NCI-H774 (cell line): ENCODE measurements around the gene SHROOM2.
A peak's percentile ranks its signal among the peaks of the same experiment; 100 is the strongest.
"Not testable (repeated sequence)": the region's sequence is repeated elsewhere in the genome, so short reads cannot be mapped to it uniquely, and the experiment has no call there.

Experiments
- DNase-seq: peaks from one replicate; lab custom pipeline; 2025; lab: John Stamatoyannopoulos, UW

Gene SHROOM2

DNA sequence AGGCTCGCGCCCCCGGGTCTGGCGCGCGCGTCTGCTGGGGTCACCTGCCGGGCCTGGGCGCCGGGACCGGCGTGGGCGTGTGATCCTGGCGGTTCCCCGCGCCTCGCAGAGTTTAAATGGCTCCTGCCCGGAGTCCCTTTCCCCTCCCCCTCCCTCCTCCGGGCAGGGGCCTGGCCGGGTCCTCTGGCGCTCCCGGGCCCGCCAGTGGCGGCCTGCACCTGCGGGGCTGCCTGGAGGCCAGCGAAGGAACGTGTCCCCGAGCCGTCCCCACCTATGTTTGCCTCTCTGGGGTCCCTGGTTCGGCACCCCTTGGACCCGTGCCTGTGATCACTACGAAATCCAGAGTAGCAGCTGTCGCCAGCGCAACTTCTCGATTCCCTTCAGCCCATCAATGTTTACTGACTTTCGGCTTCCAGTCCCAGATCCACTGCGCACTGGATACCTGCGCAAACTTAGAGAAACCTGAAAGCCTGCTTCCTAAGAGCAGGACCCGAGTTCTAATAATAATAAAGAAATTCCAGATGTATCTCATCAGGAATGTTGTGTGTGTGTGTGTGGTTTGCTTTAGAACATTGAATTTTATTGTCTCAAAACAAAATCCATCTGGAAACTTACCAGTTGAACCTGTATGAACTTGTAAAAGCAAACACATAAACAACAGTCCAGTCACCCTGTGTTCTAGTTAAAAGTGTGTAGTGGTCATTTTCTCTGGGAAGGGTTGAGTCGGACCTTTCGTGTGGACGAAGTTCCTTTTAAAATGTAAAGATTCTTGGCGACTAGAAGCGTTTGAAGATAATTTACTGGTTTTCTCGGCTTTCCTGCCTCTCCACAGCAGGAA, 788 bp downstream of the SHROOM2 start:
- no peak for DNase-seq

DNA sequence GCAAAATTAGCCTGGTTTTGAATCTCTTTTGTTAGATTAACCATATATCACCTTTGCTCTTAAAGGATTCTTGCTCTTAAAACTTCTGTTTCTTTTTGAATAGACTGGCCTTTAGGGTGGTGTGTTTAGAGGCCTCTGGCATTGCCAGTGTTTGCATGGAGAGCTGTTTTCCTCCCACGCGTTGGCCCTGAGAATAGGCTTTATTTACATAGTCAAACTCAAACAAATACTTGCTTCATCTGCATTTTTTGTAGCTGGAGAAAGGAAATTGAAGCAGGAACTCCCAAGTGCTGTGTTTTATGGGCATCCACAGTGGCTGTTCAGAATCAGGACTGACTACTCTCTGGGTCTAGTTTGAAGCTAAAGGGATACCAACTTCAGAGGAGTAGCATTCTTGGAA, 2.7 kb downstream of the SHROOM2 start:
- peak; percentile 12 for DNase-seq

DNA sequence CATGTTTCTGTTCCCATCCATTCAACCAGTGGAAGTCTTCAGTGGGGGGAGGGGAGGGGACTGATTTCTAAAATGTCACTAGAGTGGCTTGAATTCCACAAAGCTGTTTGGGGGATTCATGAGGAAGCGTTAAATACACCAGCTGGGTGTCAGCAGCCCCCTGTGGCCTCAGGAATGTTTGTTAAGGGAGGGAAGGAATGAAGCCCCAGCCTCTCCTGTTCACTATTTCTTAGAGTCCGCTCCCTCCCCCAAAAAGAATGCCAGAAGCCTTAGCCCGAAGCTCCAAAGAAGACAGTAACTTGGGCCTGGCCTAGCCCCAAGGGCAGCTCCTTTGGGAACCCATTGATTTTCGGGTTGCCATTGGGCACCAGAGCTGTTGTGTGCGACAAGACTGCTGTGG, 3.3 kb downstream of the SHROOM2 start:
- no peak for DNase-seq

DNA sequence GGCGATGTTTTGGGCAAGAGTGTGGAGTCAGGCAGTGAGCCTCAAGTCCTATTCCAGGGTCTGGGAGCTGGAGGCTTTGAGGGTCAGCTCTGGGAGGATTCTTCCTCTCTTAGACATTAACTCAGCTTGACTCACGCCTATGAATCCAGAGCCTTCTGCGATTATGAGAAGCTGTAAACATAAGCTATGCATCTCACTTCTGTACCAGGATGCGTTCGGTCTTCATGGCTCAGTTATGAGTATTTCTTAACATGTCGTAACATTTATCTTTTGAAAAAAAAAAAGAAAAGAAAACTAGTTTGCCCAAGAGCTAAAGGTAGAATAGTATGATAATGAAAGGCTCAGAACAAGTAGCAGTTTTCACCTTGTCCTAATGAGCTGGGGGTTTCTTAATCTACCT, 4.6 kb downstream of the SHROOM2 start:
- DNase-seq, result no peak

DNA sequence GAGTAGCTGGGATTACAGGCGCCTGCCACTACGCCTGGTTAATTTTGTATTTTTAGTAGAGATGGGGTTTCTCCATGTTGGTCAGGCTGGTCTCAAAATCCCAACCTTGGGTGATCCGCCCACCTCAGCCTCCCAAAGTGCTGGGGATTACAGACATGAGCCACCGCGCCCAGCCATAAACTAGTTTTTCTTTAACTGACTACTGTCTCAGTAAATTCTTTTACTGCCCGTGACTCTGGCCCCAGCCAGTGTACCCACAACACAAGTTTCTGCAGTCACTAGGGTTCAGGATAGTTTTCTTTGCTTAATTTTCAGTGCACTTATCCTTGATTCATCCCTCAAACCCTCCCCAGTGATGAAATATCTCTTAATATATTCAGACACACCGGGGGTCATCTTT, 8.3 kb downstream of the SHROOM2 start:
- DNase-seq, result no peak

DNA sequence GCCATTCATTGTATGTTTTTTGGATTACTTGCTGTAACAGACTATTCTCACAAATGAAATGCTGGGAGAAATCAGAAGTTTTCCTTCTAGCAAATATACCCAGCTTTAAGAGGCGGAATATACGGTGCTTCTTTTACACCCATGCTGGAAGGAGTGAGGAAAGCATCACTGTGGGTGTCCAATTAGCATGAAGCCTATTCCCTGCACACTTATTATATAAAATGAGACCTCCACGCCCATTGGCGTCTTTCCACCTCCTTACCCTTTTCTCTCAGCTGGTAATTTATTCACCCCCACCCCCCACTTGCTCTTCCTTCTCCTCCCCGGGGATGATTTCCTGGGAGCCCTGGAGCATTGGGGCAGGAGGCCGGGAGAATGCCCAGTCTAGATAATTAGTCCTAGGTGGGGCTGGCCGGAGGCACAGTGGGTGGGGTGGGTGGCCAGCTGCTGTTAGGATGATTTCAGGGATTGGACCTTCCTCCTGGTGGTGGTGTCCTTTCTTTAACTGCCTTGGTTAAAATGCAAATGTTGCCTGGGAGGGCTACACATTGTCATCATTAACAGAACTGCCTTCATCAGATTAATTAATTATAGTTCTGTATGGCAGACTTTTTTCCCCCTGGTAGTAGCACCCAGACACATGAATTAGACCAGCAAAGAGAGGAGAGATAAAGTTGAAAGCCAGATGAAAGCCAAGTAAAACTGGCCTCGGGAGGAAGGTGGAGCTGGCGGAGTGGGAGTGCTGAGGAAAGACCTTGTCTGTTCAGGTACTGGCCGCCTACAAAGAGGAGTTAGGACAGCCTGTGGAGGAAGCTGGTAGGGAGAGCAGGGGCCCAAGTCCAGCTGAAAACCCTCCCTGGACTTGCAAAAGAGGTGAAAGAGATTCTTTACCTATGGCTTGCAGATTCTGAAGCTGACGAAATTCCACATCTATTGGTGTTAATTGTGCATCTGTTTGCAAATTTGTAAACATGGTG, 11.4 kb downstream of the SHROOM2 start:
- DNase-seq, result no peak

- DNase-seq, result no peak
Measured at GRCh38 chrX:9802737-9803136, 16.5 kb downstream of the SHROOM2 start.

DNA sequence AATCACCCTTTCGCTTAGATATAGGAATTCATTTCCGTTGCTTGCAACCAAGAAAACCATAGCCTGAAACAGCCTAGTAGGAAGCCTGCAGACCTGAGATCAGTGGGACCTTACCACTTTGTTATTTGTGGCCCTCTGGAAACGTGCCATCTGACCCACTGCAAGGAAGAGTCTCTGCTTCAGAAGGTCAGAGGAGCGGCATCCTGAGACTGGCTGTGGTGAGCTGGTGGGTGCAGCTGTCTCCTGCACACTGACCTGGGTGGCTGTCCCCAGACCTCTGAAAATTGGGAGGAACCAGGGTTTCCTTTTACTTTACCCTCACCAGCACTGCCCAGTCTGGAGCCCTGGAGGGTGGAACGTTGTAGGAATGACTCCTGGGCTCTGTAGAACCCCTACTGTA, 18.2 kb downstream of the SHROOM2 start:
- no peak for DNase-seq

DNA sequence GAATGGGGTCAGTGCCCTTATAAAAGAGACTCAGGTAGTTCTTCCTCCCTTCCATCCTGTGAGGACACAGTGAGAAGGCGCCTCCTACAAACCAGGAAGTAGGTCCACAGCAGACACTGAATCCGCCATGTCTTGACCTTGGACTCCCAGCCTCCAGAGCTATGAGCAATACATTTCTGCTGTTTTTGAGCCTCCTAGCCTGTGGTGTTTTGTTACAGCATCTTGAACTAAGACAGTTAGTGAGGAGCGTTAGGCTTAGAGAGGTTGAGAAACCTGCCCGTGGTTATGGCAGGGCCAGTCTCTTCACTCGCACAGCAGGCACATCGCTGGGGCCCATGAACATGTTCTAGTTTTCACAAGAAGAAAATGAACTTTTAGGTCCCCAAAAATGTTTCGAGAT, 19.7 kb downstream of the SHROOM2 start:
- no peak for DNase-seq

- DNase-seq, result no peak
Measured at GRCh38 chrX:9807355-9808182, 21.3 kb downstream of the SHROOM2 start.

GRCh38 chrX:9809876-9810275, 23.6 kb downstream of the SHROOM2 start:
- not testable (repeated sequence) for DNase-seq

DNA sequence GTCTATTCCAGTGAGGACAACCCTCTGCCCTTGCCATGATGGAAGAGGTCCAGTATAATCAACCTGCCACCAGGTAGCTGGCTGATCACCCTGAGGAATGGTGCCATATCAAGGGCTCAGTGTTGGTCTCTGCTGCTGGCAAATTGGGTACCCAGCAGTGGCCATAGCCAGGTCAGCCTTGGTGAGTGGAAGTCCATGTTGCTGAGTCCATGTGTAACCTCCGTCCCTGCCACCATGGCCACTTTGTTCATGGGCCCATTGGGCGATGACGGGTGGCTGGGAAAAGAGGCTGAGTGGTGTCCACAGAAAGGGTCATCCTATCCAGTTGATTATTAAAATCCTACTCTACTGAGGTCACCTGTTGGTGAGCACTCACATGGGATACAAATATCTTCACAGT, 24.9 kb downstream of the SHROOM2 start:
- DNase-seq, result not testable (repeated sequence)

- no peak for DNase-seq
Measured at GRCh38 chrX:9816084-9816700, 30.0 kb downstream of the SHROOM2 start.

GRCh38 chrX:9821572-9821971, 35.3 kb downstream of the SHROOM2 start:
- no peak for DNase-seq

DNA sequence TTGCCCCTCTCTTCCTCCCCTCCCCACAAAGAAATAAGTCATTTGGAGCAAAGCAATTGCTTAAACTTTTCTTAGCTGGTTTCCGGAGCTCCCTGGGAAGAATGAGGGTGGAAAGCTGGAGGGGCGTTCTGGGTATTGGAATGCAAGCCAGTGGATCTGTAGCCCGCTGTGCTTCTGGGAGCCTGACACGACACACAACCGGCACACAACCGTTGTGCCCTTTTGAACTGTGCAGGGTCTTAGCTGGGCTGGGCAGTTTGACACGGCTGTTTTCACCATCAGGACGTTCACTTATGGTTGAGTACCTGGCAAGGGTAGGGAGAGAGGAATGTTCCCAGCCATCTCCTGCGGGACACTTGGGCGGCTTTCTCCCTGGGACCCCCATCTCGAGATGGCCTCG, 38.3 kb downstream of the SHROOM2 start:
- DNase-seq, result no peak

DNA sequence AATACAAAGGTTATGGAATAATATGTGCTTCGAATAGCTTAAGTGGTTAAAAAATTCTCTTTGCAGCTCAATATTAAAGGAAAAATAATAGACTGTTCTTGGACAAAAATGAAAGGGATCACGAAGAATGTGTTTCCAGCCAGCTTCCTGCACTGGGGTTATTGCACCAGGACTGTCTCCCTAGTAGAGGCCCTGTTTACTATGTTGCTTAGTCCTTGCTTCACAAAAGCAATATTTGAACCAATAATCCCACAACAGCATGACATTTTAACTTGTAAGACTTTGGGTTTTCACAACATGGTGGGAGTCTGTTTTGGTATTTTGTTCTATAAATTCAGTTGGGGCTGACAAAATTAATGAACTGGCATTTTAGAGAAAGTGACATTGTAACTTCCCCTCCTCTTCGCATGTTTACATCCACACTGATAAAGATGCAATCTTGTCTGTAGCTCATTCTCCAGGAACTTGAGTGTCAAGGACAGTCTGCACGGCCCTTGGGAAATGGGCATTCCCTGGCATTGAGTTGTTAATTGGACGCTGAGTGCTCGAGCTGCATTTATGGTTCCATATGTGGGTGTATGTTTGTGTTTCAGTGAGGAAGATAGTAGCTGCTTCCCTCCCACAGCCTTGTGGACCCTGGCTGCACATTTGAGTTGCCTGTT, 39.0 kb downstream of the SHROOM2 start:
- DNase-seq, result no peak

DNA sequence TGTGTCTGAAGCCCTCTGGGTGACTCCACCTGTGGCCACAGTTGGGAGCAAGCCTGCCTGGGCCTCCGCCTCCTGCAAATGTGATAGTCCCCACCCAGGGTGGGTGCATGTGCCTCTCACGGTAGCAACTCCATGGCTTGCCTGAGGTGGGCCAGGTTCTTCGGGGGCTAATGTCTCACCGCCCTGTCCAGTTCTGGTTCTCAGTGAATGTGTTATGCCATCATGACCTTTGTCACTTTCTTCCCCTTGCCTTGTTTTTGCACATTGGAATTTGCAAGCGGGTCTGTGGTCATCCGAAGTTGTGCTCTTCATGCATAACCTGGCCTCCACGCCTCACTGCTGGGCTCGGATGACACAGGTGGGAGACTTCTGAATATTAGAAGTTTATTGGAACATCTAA, 39.7 kb downstream of the SHROOM2 start:
- DNase-seq, result no peak

GRCh38 chrX:9829308-9830267, 43.4 kb downstream of the SHROOM2 start:
- DNase-seq, result no peak

DNA sequence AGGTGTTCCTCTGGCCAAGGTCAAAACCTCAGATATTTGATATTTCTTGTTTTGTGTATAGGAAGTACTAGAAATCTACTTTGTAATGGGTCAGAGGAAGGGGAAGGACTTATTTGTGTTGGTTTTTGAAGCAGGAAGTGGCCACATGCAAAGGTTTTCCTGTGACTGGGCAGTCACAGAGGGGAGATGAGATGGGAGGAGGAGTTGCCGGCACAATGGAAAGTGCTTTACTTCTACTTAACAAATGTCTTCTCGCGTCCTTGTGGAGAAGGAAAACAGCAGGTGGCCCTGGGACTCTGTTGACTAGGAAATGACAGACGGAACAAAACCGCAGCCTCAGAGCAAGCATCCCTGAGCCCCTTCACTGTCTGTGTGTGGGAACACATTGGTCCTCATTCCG, 46.6 kb downstream of the SHROOM2 start:
- no peak for DNase-seq
